Rectal smooth muscle tissue (tissue), 1 donor: ENCODE results near the gene WDPCP.
"Not testable (repeated sequence)": the region's sequence is repeated elsewhere in the genome, so short reads cannot be mapped to it uniquely, and the experiment has no call there.

ENCODE experiments used
- H3K27ac ChIP-seq: one replicate; pipeline ENCODE4 v1.7.0; 2013; ENCODE audit warnings: low read depth, low read length, inconsistent platforms
- H3K27me3 ChIP-seq: one replicate; pipeline ENCODE4 v1.7.0; 2013; ENCODE audit warnings: low read length; ENCODE audit not compliant: control insufficient read depth, insufficient read depth
- H3K36me3 ChIP-seq: one replicate; pipeline ENCODE4 v1.7.0; 2013; ENCODE audit warnings: low read length; ENCODE audit not compliant: control insufficient read depth, insufficient read depth
- H3K4me1 ChIP-seq: one replicate; pipeline ENCODE4 v1.7.0; 2013; ENCODE audit warnings: low read length; ENCODE audit not compliant: control insufficient read depth, insufficient read depth
- H3K4me3 ChIP-seq: one replicate; pipeline ENCODE4 v1.7.0; 2013; ENCODE audit warnings: low read length
- H3K9ac ChIP-seq: one replicate; pipeline ENCODE4 v1.7.0; 2013; ENCODE audit warnings: low read length

The WDPCP gene

GRCh38 chr2:63218800-63219526 lies 369.3 kb downstream of the WDPCP start:
- no peaks in the 10 kb centered on the region for H3K27me3 ChIP-seq
- H3K9ac ChIP-seq: no peak overlapping the region
- no peaks in the 10 kb centered on the region for H3K4me1 ChIP-seq
- H3K4me3 ChIP-seq: no peak overlapping the region
- no peak overlapping the region for H3K27ac ChIP-seq
- H3K36me3 ChIP-seq: no peaks in the 10 kb centered on the region

GRCh38 chr2:63195310-63195709 lies 393.0 kb downstream of the WDPCP start:
- no peak overlapping the region for H3K4me3 ChIP-seq
- H3K9ac ChIP-seq: no peak overlapping the region
- H3K27ac ChIP-seq: no peak overlapping the region
- H3K27me3 ChIP-seq: no peaks in the 10 kb centered on the region
- no peaks in the 10 kb centered on the region for H3K36me3 ChIP-seq
- H3K4me1 ChIP-seq: no peaks in the 10 kb centered on the region

GRCh38 chr2:63194175-63194574 lies 394.1 kb downstream of the WDPCP start:
- no peaks in the 10 kb centered on the region for H3K4me1 ChIP-seq
- H3K4me3 ChIP-seq: no peak overlapping the region
- H3K27ac ChIP-seq: no peak overlapping the region
- H3K27me3 ChIP-seq: no peaks in the 10 kb centered on the region
- no peaks in the 10 kb centered on the region for H3K36me3 ChIP-seq
- H3K9ac ChIP-seq: no peak overlapping the region

GRCh38 chr2:63192889-63193774 lies 395.1 kb downstream of the WDPCP start:
- no peaks in the 10 kb centered on the region for H3K27me3 ChIP-seq
- no peaks in the 10 kb centered on the region for H3K36me3 ChIP-seq
- H3K4me3 ChIP-seq: no peak overlapping the region
- H3K4me1 ChIP-seq: no peaks in the 10 kb centered on the region
- no peak overlapping the region for H3K9ac ChIP-seq
- H3K27ac ChIP-seq: no peak overlapping the region

- no peak overlapping the region for H3K4me3 ChIP-seq
Measured at GRCh38 chr2:63192169-63192888, 395.9 kb downstream of the WDPCP start.

GRCh38 chr2:63189026-63189425 lies 399.3 kb downstream of the WDPCP start:
- Histone ChIP-seq H3K4me1 (no peaks in the 10 kb centered on the region), H3K27me3 (no peaks in the 10 kb centered on the region), H3K9ac (no peak overlapping the region), H3K27ac (no peak overlapping the region), H3K4me3 (no peak overlapping the region), H3K36me3 (no peaks in the 10 kb centered on the region)

More at GRCh38 chr2:63192169-63192888, 395.9 kb downstream of the WDPCP start:
- Histone ChIP-seq H3K36me3 (no peaks in the 10 kb centered on the region), H3K27ac (no peak overlapping the region), H3K27me3 (no peaks in the 10 kb centered on the region), H3K9ac (no peak overlapping the region), H3K4me1 (no peaks in the 10 kb centered on the region)

- Histone ChIP-seq H3K9ac (no peak overlapping the region), H3K27me3 (no peaks in the 10 kb centered on the region), H3K4me1 (no peaks in the 10 kb centered on the region), H3K4me3 (no peak overlapping the region), H3K27ac (no peak overlapping the region), H3K36me3 (no peaks in the 10 kb centered on the region)
Measured at GRCh38 chr2:63186331-63186730, 401.9 kb downstream of the WDPCP start.

- no peaks in the 10 kb centered on the region for H3K36me3 ChIP-seq
- H3K27ac ChIP-seq: no peak overlapping the region
- H3K4me1 ChIP-seq: no peaks in the 10 kb centered on the region
- no peak overlapping the region for H3K9ac ChIP-seq
- no peak overlapping the region for H3K4me3 ChIP-seq
- no peaks in the 10 kb centered on the region for H3K27me3 ChIP-seq
Measured at GRCh38 chr2:63163161-63163820, 425.0 kb downstream of the WDPCP start.

GRCh38 chr2:63159262-63159661 lies 429.0 kb downstream of the WDPCP start:
- no peaks in the 10 kb centered on the region for H3K27me3 ChIP-seq
- no peak overlapping the region for H3K9ac ChIP-seq
- H3K4me1 ChIP-seq: no peaks in the 10 kb centered on the region
- no peaks in the 10 kb centered on the region for H3K36me3 ChIP-seq
- H3K27ac ChIP-seq: no peak overlapping the region
- no peak overlapping the region for H3K4me3 ChIP-seq

GRCh38 chr2:63136683-63137082 lies 451.6 kb downstream of the WDPCP start:
- H3K27ac ChIP-seq, H3K4me1 ChIP-seq, H3K9ac ChIP-seq, H3K27me3 ChIP-seq, H3K4me3 ChIP-seq, H3K36me3 ChIP-seq: not testable (repeated sequence)

GRCh38 chr2:63132020-63132419 lies 456.3 kb downstream of the WDPCP start:
- no peaks in the 10 kb centered on the region for H3K4me1 ChIP-seq
- H3K27ac ChIP-seq: no peak overlapping the region
- no peak overlapping the region for H3K9ac ChIP-seq
- H3K27me3 ChIP-seq: no peaks in the 10 kb centered on the region
- H3K4me3 ChIP-seq: no peak overlapping the region
- H3K36me3 ChIP-seq: no peaks in the 10 kb centered on the region

- Histone ChIP-seq H3K36me3 (no peaks in the 10 kb centered on the region), H3K27me3 (no peaks in the 10 kb centered on the region), H3K27ac (no peak overlapping the region), H3K4me1 (no peaks in the 10 kb centered on the region), H3K9ac (no peak overlapping the region), H3K4me3 (no peak overlapping the region)
Measured at GRCh38 chr2:63131196-63131595, 457.1 kb downstream of the WDPCP start.
